Measurements from ENCODE around the gene ELOVL3.
"Not testable (repeated sequence)": the region's sequence is repeated elsewhere in the genome, so short reads cannot be mapped to it uniquely, and the experiment has no call there.

Gene ELOVL3, protein sequence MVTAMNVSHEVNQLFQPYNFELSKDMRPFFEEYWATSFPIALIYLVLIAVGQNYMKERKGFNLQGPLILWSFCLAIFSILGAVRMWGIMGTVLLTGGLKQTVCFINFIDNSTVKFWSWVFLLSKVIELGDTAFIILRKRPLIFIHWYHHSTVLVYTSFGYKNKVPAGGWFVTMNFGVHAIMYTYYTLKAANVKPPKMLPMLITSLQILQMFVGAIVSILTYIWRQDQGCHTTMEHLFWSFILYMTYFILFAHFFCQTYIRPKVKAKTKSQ

DNA sequence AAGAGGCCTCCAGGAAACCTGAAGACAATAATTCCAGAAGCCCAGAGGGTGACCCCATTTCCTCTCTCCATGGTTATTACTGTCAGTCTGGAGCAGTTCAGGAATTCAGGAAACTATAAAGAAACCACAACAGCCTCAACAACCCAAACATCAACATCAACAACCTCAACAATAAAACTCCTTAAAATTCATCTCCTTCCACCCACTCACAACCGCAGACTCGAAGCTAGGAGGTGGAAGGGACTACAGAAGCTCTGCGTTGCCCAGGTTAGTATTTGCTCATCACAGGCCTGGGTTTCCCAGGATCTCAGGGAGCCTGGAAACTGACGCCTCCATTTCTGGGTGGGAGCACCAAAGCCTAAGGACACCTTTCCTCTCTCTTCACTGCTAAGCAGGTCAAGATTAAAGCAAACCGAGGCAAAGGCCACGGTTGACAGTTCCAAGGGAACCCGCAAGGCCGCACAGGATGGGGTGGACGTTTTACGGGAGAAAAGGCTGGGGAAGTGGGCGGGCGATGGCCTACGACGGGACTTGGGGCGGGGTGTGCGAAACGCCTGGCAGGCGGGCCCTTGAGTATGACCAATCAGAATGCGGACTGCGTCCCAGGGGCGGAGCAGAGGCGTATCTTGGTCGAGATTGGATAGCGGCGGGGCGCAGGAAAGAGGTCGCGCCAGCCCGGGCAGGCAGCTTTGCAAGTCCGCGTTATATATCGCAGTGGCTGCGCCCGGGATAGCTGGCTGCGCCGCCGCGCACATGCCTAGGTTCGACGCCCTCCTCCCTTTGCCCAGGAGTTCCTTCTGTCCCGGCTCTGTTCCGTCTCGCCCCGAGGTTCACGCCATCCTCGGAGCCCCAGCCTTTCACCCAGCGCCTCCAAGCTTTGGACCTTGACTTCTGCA, at the start of gene ELOVL3:
Gene ELOVL3, plus strand, starts transcription at position 654 of the 896 bp plus-strand sequence. CDS start 250 bp downstream, outside the sequence.
- DNase-seq (ENCODE audit: insufficient read length, low spot score) (peak; percentile 75), FAIRE-seq (no peak)

DNA sequence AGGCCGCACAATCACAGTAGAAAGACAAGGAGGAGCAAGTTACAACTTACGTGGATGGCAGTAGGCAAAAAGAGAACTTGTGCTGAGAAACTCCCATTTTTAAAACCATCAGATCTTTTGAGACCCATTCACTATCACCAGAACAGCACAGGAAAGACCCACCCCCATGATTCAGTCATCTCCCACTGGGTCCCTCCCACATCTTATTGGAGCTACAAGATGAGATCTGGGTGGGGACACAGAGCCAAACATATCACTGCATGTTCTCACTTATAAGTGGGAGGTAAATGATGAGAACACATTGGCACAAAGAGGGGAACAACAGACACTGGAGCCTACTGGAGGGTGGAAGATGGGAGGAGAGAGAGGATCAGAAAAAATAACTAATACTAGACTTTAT, 41.5 kb upstream of the ELOVL3 start:
- FAIRE-seq (no peak), DNase-seq (ENCODE audit: insufficient read length, low spot score) (no peak)

DNA sequence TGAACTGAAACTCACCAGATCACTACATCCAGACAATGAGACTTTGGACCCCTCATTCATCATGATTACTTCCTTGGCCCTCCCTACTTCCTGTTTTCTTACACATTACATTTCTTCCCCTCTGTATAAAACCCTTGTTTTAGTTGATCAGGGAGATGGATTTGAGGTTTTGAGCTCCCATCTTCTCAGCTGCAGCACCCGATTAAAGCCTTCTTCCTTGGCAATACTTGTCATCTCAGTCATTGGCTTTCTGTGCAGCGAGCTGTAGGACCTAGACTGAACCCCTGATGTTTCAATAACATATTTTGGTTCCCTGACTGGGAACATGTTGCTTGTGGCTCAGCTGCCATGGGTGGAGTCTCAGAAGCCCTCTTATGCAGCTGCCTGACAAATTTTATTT, 40.8 kb upstream of the ELOVL3 start:
- FAIRE-seq = no peak

DNA sequence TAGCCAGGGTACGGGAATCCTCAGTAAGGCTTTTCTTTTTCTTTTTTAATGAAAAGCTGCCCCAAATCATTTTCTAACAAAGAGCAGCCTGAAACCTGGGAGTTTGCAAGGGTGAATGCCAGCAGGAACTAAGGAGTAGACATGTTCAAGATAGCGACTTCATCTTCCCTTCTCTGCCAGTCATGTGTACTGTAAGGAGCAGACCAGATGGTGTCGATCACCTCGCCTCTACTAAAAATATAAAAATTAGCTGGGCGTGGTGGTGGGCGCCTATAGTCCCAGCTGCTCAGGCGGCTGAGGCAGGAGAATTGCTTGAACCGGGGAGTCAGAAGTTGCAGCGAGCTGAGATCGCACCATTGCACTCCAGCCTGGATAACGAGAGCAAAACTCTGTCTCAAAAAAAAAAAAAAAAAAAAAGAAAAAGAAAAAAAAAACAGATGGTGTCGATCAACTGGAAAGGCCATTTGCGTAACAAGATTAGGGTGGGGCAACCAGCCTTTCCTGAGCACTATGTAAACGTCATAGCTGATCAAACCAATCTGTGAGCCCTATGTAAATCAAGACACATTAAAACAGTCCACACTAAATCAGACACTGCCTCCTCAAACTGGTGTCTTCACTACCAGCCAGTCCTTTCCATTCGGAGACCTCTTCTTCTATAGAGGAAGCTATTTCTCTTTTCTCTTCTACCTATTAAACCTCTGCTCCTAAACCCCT, 40.1 kb upstream of the ELOVL3 start:
- no peak for DNase-seq (ENCODE audit: insufficient read length, low spot score)
- FAIRE-seq = no peak

More for the DNA sequence above, 40.8 kb upstream of the ELOVL3 start:
- no peak for DNase-seq (ENCODE audit: insufficient read length, low spot score)

DNA sequence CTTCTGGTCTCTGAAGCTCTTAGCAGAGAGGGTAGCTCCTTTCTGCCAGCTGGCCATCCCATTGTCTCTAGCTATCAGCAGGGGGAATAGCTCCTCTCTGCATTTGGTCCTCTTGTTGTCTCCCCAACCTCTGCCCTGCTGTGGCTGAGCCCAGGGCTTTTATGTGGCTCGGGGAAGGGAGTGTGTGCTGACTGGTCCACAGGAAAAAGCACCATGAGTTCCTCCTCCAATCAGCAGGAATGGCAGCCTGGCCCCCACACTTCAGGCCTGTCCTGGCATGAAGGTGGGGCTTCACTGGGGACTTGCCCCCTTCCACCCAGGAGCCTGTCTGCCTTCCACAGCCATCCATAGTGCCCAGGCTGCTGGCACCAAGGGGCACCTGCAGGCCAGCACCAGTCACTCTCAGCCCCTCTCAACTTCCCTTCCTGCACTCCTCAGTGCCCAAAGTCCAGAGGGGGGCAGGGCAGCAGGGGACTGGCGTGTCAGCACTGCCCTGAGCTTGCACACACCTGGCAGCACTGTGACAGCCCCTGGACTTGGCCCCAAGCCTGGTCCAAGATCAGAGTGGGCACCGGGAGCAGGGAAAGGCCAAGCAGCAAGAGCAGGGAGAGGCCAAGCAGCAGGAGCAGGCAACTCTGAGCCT, 37.7 kb upstream of the ELOVL3 start:
- DNase-seq (ENCODE audit: insufficient read length, low spot score) (no peak), FAIRE-seq (no peak)

DNA sequence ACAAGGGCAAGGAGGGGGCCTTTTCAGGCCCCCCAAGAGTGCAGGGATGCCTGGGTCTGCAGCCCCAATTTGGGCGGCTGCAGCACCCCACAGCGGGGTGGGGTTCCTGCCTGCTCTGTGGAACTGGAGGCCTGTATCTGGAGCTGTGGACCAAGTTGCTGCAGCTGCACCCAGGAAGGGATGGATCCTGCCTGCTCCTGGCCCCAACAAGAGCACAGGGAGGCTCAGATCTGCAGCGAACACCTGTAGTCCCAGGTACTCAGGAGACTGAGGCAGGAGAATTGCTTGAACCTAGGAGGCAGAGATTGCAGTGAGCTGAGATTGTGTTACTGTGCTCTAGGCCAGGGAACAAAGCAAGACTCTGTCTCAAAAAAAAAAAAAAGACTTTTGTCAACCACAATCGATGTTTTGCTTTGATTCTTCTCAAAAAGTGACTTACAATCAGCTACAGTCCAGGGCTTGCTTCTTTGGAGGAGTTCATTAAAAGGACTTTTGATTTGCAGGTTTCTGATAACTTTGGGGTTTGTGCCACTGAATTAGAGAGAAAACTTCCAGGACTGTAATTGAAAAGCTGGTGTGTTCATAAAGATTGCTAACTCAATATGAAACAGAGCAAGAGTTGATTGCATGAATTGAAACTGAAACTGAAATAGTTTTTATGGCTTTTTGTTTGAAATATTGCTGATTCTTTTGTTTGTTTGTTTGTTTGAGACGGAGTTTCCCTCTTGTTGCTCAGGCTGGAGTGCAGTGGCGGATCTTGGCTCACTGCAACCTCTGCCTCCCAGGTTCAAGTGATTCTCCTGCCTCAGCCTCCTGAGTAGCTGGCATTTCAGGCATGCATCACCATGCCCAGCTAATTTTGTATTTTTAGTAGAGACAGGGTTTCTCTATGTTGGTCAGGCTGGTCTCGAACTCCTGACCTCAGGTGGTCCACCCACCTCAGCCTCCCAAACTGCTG, 36.9 kb upstream of the ELOVL3 start:
- DNase-seq (ENCODE audit: insufficient read length, low spot score); FAIRE-seq: not testable (repeated sequence)

DNA sequence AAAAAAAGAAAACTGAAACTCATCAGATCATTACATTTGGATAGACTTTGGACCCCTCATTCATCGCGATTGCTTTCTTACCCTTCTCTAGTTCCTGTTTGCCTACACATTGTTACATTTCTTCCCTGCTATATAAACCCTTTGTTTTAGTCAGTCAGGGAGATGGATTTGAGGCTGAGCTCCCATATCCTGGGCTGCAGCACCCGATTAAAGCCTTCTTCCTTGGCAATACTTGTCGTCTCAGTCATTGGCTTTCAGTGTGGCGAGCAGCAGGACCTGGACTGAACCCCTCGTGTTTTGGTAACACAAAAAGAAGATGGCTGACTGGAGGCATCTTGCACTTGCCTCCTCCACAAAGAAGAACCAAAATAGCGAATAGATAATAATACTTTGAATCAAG, 34.1 kb upstream of the ELOVL3 start:
- FAIRE-seq = no peak
- no peak for DNase-seq (ENCODE audit: insufficient read length, low spot score)

DNA sequence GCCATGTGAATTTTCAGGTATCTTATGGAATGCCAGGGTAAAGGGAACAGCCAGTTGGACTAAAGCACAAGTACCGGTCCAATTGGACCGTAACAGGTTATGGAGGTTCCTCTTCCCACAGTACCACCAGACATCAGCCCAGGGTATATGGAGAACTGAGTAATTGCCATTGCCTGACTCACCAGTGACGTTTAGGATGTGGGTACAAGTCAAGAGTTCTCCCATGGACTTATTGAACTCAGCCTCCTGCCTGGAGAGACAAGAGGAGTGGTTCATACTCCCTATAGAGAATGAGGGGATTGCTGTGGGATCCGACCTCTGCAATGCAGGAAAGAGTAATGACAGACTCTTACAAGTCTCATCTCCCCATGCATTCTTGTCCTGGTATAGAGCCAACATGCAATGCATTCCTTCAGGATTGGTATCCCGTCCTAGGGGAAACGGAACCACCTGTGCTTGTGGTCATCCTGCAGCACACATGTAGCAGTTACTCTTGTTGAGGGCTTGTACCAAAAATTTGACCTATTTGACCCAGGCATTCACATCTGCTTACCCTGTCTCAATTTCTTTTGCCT, 30.7 kb upstream of the ELOVL3 start:
- FAIRE-seq (no peak), DNase-seq (ENCODE audit: insufficient read length, low spot score) (no peak)

DNA sequence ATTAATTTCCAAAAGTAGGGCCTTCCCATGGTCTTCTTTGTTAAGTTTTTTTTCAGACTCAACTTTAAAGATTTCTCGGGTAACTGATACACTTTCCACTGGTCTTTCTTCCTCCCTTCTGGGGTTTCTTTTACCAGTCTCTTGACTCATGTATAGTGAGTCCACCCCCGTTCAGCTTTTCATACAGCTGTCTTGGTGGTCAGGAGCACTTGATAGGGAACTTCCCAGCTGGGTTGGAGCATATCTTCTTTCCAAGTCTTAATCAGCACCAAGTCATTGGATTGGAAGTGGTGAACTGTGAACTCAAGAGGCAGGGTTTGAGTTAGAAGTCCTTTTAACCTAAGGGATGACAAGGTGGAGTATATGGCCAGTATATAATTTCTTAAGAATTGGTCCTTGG, 29.2 kb upstream of the ELOVL3 start:
- no peak for DNase-seq (ENCODE audit: insufficient read length, low spot score)
- FAIRE-seq = no peak

DNA sequence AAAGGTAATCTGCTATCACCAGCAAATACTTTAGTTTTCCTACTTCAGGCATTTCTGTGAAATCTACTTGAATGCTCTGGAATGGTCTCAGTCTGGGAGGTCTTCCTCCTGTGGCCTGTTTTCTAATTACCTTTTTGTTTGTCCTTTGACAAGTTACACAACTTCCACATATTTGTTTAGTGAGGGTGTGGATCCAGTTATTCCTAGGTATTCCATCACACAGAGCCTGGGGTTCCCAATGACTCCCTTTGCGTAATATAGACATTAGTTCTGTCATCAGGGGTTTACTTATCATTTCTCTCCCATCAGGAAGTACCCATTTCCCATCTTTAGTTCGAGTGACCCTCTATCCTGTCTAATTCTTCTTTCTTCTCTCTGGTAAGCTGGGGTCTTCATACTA, 28.1 kb upstream of the ELOVL3 start:
- FAIRE-seq (no peak), DNase-seq (ENCODE audit: insufficient read length, low spot score) (no peak)

DNA sequence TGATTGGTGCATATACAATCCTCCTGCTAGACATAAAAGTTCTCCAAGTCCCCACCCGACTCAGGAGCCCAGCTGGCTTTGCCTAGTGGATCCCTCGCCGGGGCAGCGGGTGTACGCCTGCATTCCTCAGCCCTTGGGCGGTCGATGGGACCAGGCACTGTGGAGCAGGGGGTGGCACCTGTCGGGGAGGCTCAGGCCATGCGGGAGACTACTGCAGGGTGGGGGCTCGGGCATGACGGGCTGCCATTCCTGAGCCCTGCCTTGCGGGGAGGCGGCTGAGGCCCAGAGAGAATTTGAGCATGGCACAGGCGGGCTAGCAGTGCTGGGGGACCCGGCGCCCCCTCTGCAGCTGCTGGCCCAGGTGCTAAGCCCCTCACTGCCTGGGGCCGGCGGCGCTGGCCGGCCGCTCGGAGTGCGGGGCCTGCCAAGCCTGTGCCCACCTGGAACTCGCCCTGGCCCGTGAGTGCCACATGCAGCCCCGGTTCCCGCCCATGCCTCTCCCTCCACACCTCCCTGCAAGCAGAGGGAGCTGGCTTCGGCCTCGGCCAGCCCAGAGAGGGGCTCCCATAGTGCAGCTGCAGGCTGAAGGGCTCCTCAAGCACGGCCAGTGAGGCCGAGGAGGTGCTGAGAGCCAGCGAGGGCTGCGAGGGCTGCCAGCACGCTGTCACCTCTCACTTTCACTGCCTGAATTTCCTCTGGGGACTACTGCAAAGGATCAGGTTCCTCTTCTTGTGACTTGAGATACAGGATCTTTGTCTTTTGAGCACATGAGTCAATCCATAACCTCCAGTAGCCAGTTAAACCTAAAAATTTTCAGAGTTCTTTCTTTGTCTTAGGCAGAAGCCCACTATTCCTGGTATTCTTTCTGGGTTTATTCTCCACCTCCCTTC, 25.1 kb upstream of the ELOVL3 start:
- FAIRE-seq (no peak), DNase-seq (ENCODE audit: insufficient read length, low spot score) (no peak)

DNA sequence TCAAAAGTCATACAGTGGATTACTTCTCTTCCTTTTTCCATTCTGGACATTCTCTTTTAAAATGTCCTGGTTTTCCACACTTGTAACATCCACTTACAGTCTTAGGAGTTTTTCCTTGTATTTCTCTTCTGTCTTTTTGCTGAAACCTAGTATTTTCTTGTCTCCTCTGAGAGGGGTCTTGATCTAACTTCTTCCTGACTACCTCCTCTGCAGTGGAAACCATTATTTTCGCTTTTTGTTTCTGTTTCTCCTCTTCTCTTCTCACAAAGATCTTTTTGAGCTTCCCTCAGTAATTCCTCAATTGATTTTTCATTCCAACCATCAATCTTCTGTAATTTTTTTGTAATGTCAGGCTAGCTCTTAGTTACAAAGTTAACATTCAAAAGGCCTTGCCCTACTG, 23.7 kb upstream of the ELOVL3 start:
- FAIRE-seq = no peak
- no peak for DNase-seq (ENCODE audit: insufficient read length, low spot score)

DNA sequence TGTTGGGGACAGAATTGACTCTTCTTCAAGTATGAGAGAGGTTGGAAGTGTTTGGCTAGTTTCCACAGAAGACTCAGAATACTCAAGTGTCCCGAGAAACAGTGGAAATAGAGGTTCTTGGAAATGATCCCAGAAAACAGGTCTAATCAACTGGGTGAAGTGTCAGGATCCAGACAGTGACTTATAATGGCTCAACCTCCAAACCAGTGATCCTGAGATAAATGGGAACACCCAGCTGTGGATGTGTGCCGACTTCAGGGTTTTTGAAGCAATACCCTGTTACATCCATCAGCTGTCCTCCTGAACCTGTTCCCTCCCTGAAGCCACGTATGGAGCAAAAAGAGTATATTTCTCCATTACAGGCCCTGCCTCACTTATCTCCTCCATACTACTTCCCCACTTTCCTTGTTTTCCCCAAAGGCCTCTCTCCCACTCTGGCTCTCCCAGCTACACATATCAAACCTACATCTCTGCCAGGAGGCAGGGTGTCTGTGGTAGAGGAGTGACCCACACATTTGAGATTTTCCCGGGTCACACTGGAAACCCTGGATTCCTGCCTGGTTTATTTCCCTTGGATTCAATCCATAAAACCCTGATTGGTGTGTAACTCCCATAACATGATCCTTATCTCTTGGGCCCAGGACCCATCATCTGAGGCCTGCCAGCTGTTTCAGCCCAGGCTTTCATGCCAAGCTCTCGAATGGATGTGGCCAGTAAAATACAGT, 17.6 kb upstream of the ELOVL3 start:
- FAIRE-seq (no peak), DNase-seq (ENCODE audit: insufficient read length, low spot score) (no peak)

DNA sequence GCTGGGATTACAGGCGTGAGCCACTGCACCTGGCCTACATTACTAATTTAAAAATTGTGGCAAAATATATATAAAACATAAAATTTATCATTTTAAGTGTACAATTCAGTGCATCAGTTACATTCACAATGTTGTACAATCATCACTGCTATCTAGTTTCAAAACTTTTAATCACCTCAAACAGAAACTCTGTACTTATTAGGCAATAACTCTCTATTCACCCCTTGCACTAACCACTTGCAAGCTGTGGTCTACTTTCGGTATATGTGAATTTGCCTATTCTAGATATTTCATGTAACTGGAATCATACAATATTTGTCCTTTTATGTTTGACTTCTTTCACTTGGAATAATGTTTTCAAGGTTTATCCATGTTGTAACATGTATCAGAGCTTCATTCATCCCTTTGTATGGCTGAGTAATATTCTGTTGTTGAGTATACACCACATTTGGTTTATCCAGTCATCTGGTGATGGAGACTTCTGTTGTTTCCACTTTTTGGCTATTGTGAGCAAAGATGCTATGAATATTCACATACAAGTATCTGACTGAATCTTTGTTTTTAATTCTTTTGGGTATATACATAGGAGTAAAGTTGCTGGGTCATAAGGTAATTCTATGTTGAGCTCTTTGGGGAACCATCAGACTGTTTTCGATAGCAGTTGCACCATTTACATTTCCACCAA, 14.3 kb upstream of the ELOVL3 start:
- no peak for FAIRE-seq
- DNase-seq (ENCODE audit: insufficient read length, low spot score) = no peak

DNA sequence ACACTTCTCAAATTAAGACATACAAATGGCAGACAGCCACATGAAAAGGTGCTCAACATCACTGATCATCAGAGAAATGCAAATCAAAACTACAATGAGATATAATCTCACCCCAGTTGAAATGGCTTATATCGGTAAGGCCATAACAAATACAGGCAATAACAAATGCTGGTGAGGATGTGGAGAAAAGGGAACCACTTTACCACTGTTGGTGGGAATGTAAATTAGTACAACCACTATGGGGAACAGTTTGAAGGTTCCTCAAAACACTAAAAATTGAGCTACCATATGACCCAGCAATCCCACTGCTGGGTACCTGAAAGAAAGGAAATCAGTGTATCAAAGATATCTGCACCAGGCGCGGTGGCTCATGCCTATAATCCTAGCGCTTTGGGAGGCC, 12.5 kb upstream of the ELOVL3 start:
- FAIRE-seq; DNase-seq (ENCODE audit: insufficient read length, low spot score): not testable (repeated sequence)

DNA sequence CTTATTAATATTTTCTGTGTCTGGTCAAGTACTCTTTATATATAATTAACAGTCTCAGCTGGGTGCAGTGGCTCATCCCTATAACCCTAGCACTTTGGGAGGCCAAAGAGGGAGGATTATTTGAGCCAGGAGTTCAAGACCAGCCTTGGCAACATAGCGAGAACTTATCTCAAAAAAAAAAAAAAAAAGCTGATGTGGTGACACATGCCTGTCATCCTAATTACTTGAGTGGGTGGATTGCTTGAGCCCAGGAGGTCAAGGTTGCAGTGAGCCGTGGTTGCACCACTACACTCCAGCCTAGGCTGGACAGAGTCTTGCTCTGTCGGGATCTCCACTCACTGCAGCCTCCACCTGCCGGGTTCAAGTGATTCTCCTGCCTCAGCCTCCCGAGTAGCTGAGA, 6.7 kb upstream of the ELOVL3 start:
- DNase-seq (ENCODE audit: insufficient read length, low spot score) = no peak
- FAIRE-seq = no peak

DNA sequence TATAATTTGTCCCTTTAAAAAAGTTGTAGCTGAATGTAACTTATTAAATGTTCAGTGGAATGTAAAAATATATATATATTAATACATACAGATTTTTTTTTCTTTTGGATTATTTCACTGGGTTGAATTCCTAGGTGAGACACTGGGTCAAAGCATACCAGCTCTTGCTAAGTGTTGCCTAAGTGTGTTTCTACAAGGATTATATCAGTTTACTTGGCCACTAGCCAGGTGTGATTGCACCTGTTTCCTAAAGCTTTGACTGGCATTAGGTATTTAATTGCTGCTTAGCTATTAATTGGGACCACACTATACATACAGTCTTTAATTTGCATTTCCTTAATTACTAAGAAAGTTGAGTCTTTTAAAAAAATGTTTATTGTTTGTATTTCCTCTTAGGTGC, 5.5 kb upstream of the ELOVL3 start:
- no peak for DNase-seq (ENCODE audit: insufficient read length, low spot score)

More for the DNA sequence above, 5.5 kb upstream of the ELOVL3 start:
- no peak for FAIRE-seq
